Right atrium auricular region (tissue), 2 donors: ENCODE results near the gene MLH1. TPM values are rescaled to one million over a fixed set of nuclear protein-coding genes. Genes with fewer than 3 reads are reported as not detected.

ENCODE experiments used
- DNase-seq: peaks from one replicate; pipeline ENCODE4 v3.0.0-alpha.2; 2019; ENCODE audit warnings: low spot score
- H3K27ac ChIP-seq, 2 donors: fragments of 200-600 bp; sonication (generic); 1 replicate in 1 of 2; 2 replicates in 1 of 2; pipeline ENCODE4 v1.5.1; 2016 to 2019
- H3K27me3 ChIP-seq, 2 donors: fragments of 200-600 bp; sonication (generic); one replicate each; pipeline versions ENCODE4 v1.5.1 to v1.6.0; 2017 to 2019
- H3K36me3 ChIP-seq: fragments of 200-600 bp; sonication (generic); one replicate; pipeline ENCODE4 v1.5.1; 2016
- H3K4me1 ChIP-seq, 2 donors: fragments of 200-600 bp; sonication (generic); one replicate each; pipeline versions ENCODE4 v1.5.1 to v1.6.0; 2017 to 2019
- H3K4me3 ChIP-seq, 2 donors: fragments of 200-600 bp; sonication (generic); 1 replicate in 1 of 2; 2 replicates in 1 of 2; pipeline ENCODE4 v1.5.1; 2017 to 2019; ENCODE audit warnings: mild to moderate bottlenecking in 1 of 2, moderate library complexity in 1 of 2
- H3K9me3 ChIP-seq, 2 donors: fragments of 200-600 bp; sonication (generic); one replicate each; pipeline ENCODE4 v1.5.1; 2019
- total RNA-seq, 2 donors: library from RNA; depleted of rRNA; stranded (reverse); fragments of >200 nt; gene quantifications; one replicate each; pipeline ENCODE4 v1.1.0, GENCODE V29; 2016
- TF ChIP-seq, protein P1 (sequence below), 2 donors: fragments of 200-600 bp; sonication (generic); IDR thresholded peaks; one replicate each; pipeline ENCODE4 v1.5.1; 2019; ENCODE audit warnings: antibody characterized with exemption in 2 of 2

The MLH1 gene
- total RNA-seq, 2 donors from 2014 or later: 36.0 to 37.8 TPM

DNA sequence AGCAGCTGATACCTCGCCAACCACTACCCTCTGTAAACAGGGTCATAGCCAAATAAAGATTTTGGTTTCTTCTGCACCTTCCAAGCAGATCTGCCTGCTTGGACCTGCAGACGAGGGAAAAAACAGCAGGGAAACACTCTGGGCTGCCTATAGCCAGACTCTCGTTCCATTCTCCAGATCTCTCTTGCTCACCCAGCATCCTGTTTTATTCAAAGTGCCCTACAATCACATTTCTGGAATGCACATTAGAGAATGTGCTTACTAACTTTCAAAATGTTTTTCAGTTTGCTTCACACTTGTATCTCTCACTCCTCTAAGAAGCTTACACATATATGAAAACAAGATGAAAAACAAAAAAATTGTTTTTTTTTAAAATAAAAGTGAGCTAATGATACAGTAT, 71.4 kb downstream of the MLH1 start:
- TF ChIP-seq, protein P1, sequence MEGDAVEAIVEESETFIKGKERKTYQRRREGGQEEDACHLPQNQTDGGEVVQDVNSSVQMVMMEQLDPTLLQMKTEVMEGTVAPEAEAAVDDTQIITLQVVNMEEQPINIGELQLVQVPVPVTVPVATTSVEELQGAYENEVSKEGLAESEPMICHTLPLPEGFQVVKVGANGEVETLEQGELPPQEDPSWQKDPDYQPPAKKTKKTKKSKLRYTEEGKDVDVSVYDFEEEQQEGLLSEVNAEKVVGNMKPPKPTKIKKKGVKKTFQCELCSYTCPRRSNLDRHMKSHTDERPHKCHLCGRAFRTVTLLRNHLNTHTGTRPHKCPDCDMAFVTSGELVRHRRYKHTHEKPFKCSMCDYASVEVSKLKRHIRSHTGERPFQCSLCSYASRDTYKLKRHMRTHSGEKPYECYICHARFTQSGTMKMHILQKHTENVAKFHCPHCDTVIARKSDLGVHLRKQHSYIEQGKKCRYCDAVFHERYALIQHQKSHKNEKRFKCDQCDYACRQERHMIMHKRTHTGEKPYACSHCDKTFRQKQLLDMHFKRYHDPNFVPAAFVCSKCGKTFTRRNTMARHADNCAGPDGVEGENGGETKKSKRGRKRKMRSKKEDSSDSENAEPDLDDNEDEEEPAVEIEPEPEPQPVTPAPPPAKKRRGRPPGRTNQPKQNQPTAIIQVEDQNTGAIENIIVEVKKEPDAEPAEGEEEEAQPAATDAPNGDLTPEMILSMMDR (IDR thresholded peaks at IDR 0.05): no peak
- Histone ChIP-seq H3K4me3 (no peak overlapping the region), H3K36me3 (peaks cover 18% of the 10 kb centered on the region), H3K4me1 (peaks cover 0 to 7% of the 10 kb centered on the region in 2 donors), H3K27ac (no peak overlapping the region), H3K27me3 (no peaks in the 10 kb centered on the region), H3K9me3 (no peaks in the 10 kb centered on the region)
- DNase-seq: no peak

DNA sequence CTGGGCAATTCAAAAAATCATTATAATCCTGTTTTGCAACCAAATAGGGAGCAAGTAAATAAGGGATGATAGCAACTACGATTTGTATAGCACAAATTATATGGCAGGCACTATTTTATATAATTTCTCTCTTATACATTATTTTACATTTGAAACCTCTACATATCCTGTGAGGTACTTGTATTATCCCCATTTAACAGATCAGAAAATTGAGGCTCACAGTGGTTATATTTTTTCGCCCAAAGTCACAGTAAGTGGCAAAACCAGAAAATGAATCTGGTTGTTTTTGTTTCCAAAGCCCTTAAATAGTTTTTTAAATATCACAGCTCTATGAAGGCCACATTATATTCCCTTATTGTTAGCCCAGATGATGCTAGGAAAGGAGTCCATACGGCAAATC, 74.3 kb downstream of the MLH1 start:
- Histone ChIP-seq H3K27me3 (no peaks in the 10 kb centered on the region), H3K27ac (no peak overlapping the region), H3K4me1 (peaks cover 0 to 2% of the 10 kb centered on the region in 2 donors), H3K4me3 (no peak overlapping the region), H3K36me3 (peaks cover 21% of the 10 kb centered on the region), H3K9me3 (no peaks in the 10 kb centered on the region)
- TF ChIP-seq, protein P1 (IDR thresholded peaks at IDR 0.05): no peak
- no peak for DNase-seq

DNA sequence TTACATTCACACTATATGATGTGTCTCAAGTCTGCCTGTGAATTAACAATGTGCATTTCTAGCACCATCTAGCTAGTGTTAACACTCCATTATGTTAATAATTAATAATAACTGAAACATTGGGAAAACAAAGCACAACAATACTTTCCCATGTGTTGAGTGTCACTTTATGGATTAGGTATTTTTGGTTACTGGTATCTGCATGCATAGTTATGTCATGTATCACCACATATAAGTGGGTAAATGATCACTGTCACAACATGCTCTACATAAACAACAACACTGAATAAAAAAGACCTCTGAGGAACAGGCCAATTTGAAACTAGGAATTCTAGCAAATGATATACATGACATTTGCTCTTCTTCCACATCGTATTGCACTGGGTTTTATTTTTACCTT, 74.7 kb downstream of the MLH1 start:
- Histone ChIP-seq H3K27ac (no peak overlapping the region), H3K9me3 (no peaks in the 10 kb centered on the region), H3K27me3 (no peaks in the 10 kb centered on the region), H3K4me3 (no peak overlapping the region), H3K4me1 (peaks cover 0 to 7% of the 10 kb centered on the region in 2 donors), H3K36me3 (peaks cover 17% of the 10 kb centered on the region)
- TF ChIP-seq, protein P1 (IDR thresholded peaks at IDR 0.05): no peak
- no peak for DNase-seq

DNA sequence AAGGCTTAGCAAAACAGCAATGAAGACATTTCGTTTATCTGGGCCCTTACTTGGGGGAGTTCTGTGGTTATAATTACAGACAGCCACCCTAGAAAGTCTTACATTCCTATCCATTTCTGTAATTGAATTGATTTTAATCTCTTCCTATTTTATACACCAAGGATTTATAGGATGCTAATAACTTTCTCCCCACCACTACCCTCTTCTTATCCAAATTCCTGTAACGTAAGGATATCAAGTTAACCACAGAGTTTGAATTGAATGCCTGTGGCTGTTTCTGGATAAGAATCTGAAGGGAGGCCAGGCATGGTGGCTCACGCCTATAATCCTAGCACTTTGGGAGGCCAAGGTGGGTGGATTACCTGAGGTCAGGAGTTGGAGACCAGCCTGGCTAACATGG, 78.6 kb downstream of the MLH1 start:
- no peaks in the 10 kb centered on the region for H3K27me3 ChIP-seq
- no peak overlapping the region for H3K4me3 ChIP-seq
- H3K4me1 ChIP-seq: peaks cover 0 to 11% of the 10 kb centered on the region in 2 donors
- H3K9me3 ChIP-seq: no peaks in the 10 kb centered on the region
- no peak for DNase-seq
- TF ChIP-seq, protein P1 (IDR thresholded peaks at IDR 0.05): no peak
- H3K36me3 ChIP-seq: peaks cover 34% of the 10 kb centered on the region
- no peak overlapping the region for H3K27ac ChIP-seq

DNA sequence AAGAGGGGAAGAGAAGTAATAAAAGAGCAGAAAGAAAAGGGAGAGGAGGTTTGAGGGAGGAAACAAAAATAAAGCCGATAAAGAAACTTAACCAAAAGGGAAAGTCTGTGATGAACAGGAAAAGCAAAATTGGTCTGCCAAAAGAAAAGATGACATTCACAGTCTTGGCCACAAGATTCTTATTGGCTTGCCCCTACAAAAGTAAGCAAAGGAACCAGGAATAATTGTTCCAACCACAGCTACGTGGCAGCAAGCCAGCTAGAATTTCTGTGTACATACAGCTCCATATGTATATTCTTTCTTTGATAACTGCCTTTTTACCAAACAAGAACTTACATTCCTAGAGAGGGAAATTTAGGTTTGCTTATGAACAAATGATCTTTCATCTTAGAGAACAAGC, 79.6 kb downstream of the MLH1 start:
- Histone ChIP-seq H3K27me3 (no peaks in the 10 kb centered on the region), H3K4me1 (peaks cover 0 to 11% of the 10 kb centered on the region in 2 donors), H3K27ac (no peak overlapping the region), H3K9me3 (no peaks in the 10 kb centered on the region), H3K4me3 (no peak overlapping the region), H3K36me3 (peaks cover 34% of the 10 kb centered on the region)
- TF ChIP-seq, protein P1 (IDR thresholded peaks at IDR 0.05): no peak
- DNase-seq: no peak

DNA sequence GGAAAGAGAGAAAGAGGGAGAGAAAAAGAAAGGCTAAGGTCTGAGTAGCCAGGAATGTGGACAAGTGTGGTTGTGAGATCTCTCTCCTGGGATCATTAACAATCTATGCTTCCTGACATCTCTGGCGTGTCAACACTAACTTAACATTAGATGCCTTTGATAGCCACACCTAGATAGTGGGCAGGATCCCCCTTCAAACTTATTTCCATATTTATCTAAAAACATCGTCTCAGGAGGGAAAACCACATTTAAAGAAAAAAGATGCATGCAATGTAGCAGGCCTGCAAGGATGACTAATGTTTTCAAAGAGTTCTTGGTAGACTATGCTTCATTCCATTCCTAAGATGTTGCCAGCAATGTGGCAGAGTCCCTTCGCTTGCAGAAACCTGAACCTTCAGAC, 80.9 kb downstream of the MLH1 start:
- TF ChIP-seq, protein P1 (IDR thresholded peaks at IDR 0.05): no peak
- H3K27me3 ChIP-seq: no peaks in the 10 kb centered on the region
- H3K27ac ChIP-seq: no peak overlapping the region
- H3K4me1 ChIP-seq: peaks cover 0 to 11% of the 10 kb centered on the region in 2 donors
- no peak overlapping the region for H3K4me3 ChIP-seq
- no peak for DNase-seq
- no peaks in the 10 kb centered on the region for H3K9me3 ChIP-seq
- H3K36me3 ChIP-seq: peaks cover 34% of the 10 kb centered on the region
